GM12878 (cell line): ENCODE measurements around the gene MAFF. TPM values are rescaled to one million over a fixed set of nuclear protein-coding genes. Genes with fewer than 3 reads are reported as not detected.

ENCODE experiments used
- ATAC-seq: fragments of 200-7000 bp; cut with Tn5 transposase; 3 replicates; pipeline ENCODE4 v1.9.1; 2020; ENCODE audit warnings: mild to moderate bottlenecking, moderate library complexity
- BruUV-seq: library from RNA; stranded (reverse); fragments of 400-500 nt; replicated peaks from 2 replicates; lab custom pipeline; 2021; lab: Mats Ljungman, UMichigan
- CTCF ChIA-PET: fragments of 300-600 bp; sonication (Branson Sonifier 250); formaldehyde crosslinking; extraction: SDS; loops from one replicate; lab custom pipeline; 2021; ENCODE audit warnings: inconsistent platforms; lab: Yijun Ruan, JAX
- POLR2A ChIA-PET: fragments of 350-600 bp; formaldehyde crosslinking; extraction: SDS; loops from one replicate; lab custom pipeline; 2021; ENCODE audit warnings: inconsistent platforms; lab: Charles Lee
- RAD21 ChIA-PET: fragments of 300-600 bp; sonication (Branson Sonifier 250); formaldehyde crosslinking; loops from one replicate; lab custom pipeline; 2023; ENCODE audit warnings: antibody characterized with exemption; ENCODE audit not compliant: unreplicated experiment; lab: Charles Lee
- SMC1A ChIA-PET: fragments of 300-600 bp; sonication (Branson Sonifier 250); formaldehyde crosslinking; loops from one replicate; lab custom pipeline; 2023; ENCODE audit not compliant: unreplicated experiment, uncharacterized antibody; lab: Charles Lee
- DNase-seq: peaks from one replicate; pipeline ENCODE4 v3.0.0-alpha.2; 2011; ENCODE audit warnings: low read depth, low spot score
- FAIRE-seq: peaks from 3 replicates; lab custom pipeline; 2011; peaks lifted over from hg19 to GRCh38; lab: Jason Lieb, UNC
- H2AFZ ChIP-seq: 2 replicates; pipeline ENCODE4 v1.6.0; 2011; ENCODE audit warnings: low read depth, low read length, control low read depth; ENCODE audit not compliant: control insufficient read depth
- H3K27ac ChIP-seq: 2 replicates; pipeline ENCODE4 v1.5.1; 2011; ENCODE audit warnings: control low read depth; ENCODE audit not compliant: control insufficient read depth, insufficient read depth
- H3K27me3 ChIP-seq, 2 experiments: replicated peaks in 1 of 2; 2 replicates each; pipeline versions ENCODE4 v1.6.0 to v1.6.1; 2011; ENCODE audit warnings: low read length in 1 of 2; ENCODE audit not compliant: control insufficient read depth in 2 of 2, insufficient read depth in 2 of 2
- H3K36me3 ChIP-seq, 2 experiments: 2 replicates each; pipeline ENCODE4 v1.5.1; 2011; ENCODE audit warnings: low read length in 1 of 2; ENCODE audit not compliant: control insufficient read depth in 2 of 2, insufficient read depth in 2 of 2
- H3K4me1 ChIP-seq: 2 replicates; pipeline ENCODE4 v1.6.1; 2011; ENCODE audit warnings: mild to moderate bottlenecking, low read length, moderate library complexity, mixed read lengths; ENCODE audit not compliant: control insufficient read depth, insufficient read depth
- H3K4me2 ChIP-seq: 2 replicates; pipeline ENCODE4 v1.6.0; 2011; ENCODE audit warnings: control low read depth; ENCODE audit not compliant: control insufficient read depth, insufficient read depth
- H3K4me3 ChIP-seq: fragments of 200-600 bp; sonication (generic); 2 replicates; pipeline ENCODE4 v1.5.1; 2016
- H3K79me2 ChIP-seq: 2 replicates; pipeline ENCODE4 v1.6.0; 2011; ENCODE audit warnings: low read length; ENCODE audit not compliant: control insufficient read depth, insufficient read depth
- H3K9ac ChIP-seq: 2 replicates; pipeline ENCODE4 v1.8.0; 2011; ENCODE audit warnings: low read length, control low read depth, mixed read lengths; ENCODE audit not compliant: control insufficient read depth, insufficient read depth
- H3K9me3 ChIP-seq: replicated peaks from 3 replicates; pipeline ENCODE4 v1.5.1; 2011; ENCODE audit warnings: mild to moderate bottlenecking, low read length; ENCODE audit not compliant: control insufficient read depth, insufficient read depth
- H4K20me1 ChIP-seq: 2 replicates; pipeline ENCODE4 v1.6.0; 2011; ENCODE audit not compliant: control insufficient read depth, insufficient read depth
- CBX5 ChIP-seq: sonication (generic); IDR thresholded peaks from 2 replicates; pipeline ENCODE4 v1.6.1; 2016; ENCODE audit warnings: low read depth, moderate library complexity, mild to moderate bottlenecking, inconsistent platforms
- CHD2 ChIP-seq: IDR thresholded peaks from 2 replicates; pipeline ENCODE4 v1.6.1; 2011; ENCODE audit warnings: low read depth, low read length, improper control_type of control experiment, borderline replicate concordance
- GABPA ChIP-seq: IDR thresholded peaks from 2 replicates; pipeline ENCODE4 v1.6.1; 2014; ENCODE audit warnings: antibody characterized with exemption, low read depth, mild to moderate bottlenecking, inconsistent platforms
- MAX ChIP-seq: IDR thresholded peaks from 2 replicates; pipeline ENCODE4 v1.6.1; 2012; ENCODE audit warnings: low read depth, low read length, improper control_type of control experiment
- MEF2A ChIP-seq: IDR thresholded peaks from 2 replicates; pipeline ENCODE4 v1.6.1; 2011; ENCODE audit warnings: low read depth, mild to moderate bottlenecking, low read length, moderate library complexity; ENCODE audit not compliant: insufficient read depth
- MTA2 ChIP-seq: fragments of 450-650 bp; IDR thresholded peaks from 2 replicates; pipeline ENCODE4 v1.6.1; 2016; ENCODE audit warnings: low read depth, mild to moderate bottlenecking, moderate library complexity
- MYB ChIP-seq: fragments of 150-350 bp; IDR thresholded peaks from 2 replicates; pipeline ENCODE4 v1.6.1; 2014; ENCODE audit warnings: mild to moderate bottlenecking, low read depth, low read length, borderline replicate concordance
- NFXL1 ChIP-seq: fragments of 450-650 bp; IDR thresholded peaks from 2 replicates; pipeline ENCODE4 v1.6.1; 2017; ENCODE audit warnings: antibody characterized with exemption, mild to moderate bottlenecking, borderline replicate concordance
- NFYA ChIP-seq: IDR thresholded peaks from 2 replicates; pipeline ENCODE4 v1.6.1; 2011; ENCODE audit warnings: low read depth, mild to moderate bottlenecking, low read length, improper control_type of control experiment, borderline replicate concordance
- POU2F2 ChIP-seq: IDR thresholded peaks from 3 replicates; pipeline ENCODE4 v1.6.1; 2011; ENCODE audit warnings: low read depth, mild to moderate bottlenecking, low read length, borderline replicate concordance
- RUNX3 ChIP-seq: IDR thresholded peaks from 2 replicates; pipeline ENCODE4 v1.6.1; 2012; ENCODE audit warnings: low read length, inconsistent platforms
- SUPT20H ChIP-seq: IDR thresholded peaks from 2 replicates; pipeline ENCODE4 v1.6.1; 2011; ENCODE audit warnings: low read depth, mild to moderate bottlenecking, low read length, moderate library complexity, borderline replicate concordance; ENCODE audit not compliant: control insufficient read depth
- WRNIP1 ChIP-seq: IDR thresholded peaks from 2 replicates; pipeline ENCODE4 v1.6.1; 2011; ENCODE audit warnings: low read depth, low read length, improper control_type of control experiment, borderline replicate concordance
- WGBS: methylation state at CpG from one replicate; pipeline ENCODE4 v1.1.6; 2016; ENCODE audit warnings: low lambda C conversion rate; ENCODE audit not compliant: insufficient replicate concordance, insufficient coverage; ENCODE audit errors: missing lambda C conversion rate; 5-methylcytosine and 5-hydroxymethylcytosine counted together
- in situ Hi-C: fragments of 300-500 bp; cut with MboI; formaldehyde crosslinking; loops from 9 replicates; pipeline ENCODE4 v1.14.3; 2018; ENCODE audit warnings: mixed read lengths
- intact Hi-C: fragments of 100-400 bp; cut with micrococcal nuclease; formaldehyde crosslinking; loops from one replicate; pipeline ENCODE4 v1.14.2; 2022; ENCODE audit not compliant: unreplicated experiment
- polyA plus RNA-seq, 11 experiments: library from polyadenylated mRNA; depleted of rRNA in 4 of 11; unstranded in 6 of 11; stranded (reverse) in 5 of 11; fragments of >200 nt; fragmentation: Nextera tagmentation in 4 of 11; fragmentation: Illumina TruSeq in 1 of 11; extraction: Ambion mirVana in 4 of 11; extraction: Trizol in 1 of 11; gene quantifications; 1 replicate in 1 of 11; 2 replicates in 10 of 11; pipeline versions ENCODE4 v1.2.1 to v1.2.3, GENCODE V29; 2011 to 2016; ENCODE audit warnings: inconsistent platforms in 2 of 11, missing spikeins in 2 of 11, low read depth in 1 of 11
- total RNA-seq, 4 experiments: library from RNA; depleted of rRNA in 3 of 4; stranded (reverse); fragments of >200 nt in 3 of 4; fragmentation: Illumina TruSeq in 1 of 4; extraction: Trizol in 1 of 4; gene quantifications; 2 replicates each; pipeline versions ENCODE4 v1.2.1 to v1.2.3, GENCODE V29; 2013 to 2021

MAFF gene
- total and polyA plus RNA-seq, 10 of the 15 experiments (the other 5 are each of a cell fraction or from before 2014, with no cell fraction given): 0.22 to 2.3 (median 0.81) TPM; not detected in 1

DNA sequence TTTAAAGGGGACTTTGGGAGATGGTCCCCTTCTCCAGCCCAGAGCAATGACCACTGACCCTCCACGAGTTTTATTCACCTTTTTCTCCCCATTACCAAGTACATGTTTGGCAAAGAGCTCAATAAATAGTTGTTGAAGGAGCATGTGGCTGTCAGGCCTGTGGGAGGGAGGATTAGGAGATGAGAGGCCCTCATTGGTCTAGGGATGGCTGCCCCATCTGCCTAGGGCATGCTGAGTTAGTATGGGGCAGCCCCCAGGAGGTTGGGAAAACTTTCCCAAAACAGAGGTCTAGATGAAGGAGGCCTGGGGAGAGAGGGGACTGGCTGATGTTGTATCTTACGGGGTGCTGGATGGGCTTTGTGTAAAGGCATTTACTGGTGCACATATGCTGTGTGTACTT lies 10.6 kb downstream of the MAFF start:
- TF ChIP-seq MTA2 (no peak), MAX (no peak), CHD2 (no peak), MYB (no peak), NFYA (no peak), GABPA (no peak), WRNIP1 (no peak), RUNX3 (no peak), MEF2A (no peak), CBX5 (no peak), POU2F2 (no peak), SUPT20H (no peak), NFXL1 (no peak)
- in situ Hi-C loops (no loop called here), intact Hi-C loops (loop anchor here (5.0 to 10.0 kb wide), 3 partner anchors 35 to 98 kb away; partner anchors contain the start of gene BAIAP2L2)
- no peak overlapping the region for H2AFZ ChIP-seq
- WGBS: 68% methylated on average over 2 of the region's 2 CpGs
- no peak overlapping the region for H3K27ac ChIP-seq
- H3K27me3 ChIP-seq: no peaks in the 10 kb centered on the region
- no TSS peak for BruUV-seq
- H3K9ac ChIP-seq: no peak overlapping the region
- H3K4me1 ChIP-seq: peaks cover 39% of the 10 kb centered on the region
- H3K9me3 ChIP-seq: no peaks in the 10 kb centered on the region
- ChIA-PET RAD21 (interaction anchor here (3.4 kb wide), 1 partner anchor 9 kb away, joined by 13 read pairs; no protein-coding TSS in a partner anchor), SMC1A (interaction anchor here (1.3 to 4.3 kb wide), 2 partner anchors 8 to 11 kb away, joined by 4 to 20 read pairs; no protein-coding TSS in a partner anchor), CTCF (no interaction called here), POLR2A (interaction anchor here (0.7 to 1.1 kb wide), 2 partner anchors 9 to 11 kb away, joined by 3 to 5 read pairs; partner anchors contain the start of gene MAFF)
- no peak for DNase-seq
- no peak overlapping the region for H3K4me2 ChIP-seq
- no peaks in the 10 kb centered on the region for H3K79me2 ChIP-seq
- no peaks in the 10 kb centered on the region for H4K20me1 ChIP-seq
- H3K36me3 ChIP-seq: no peaks in the 10 kb centered on the region; a peak in 2 of 4 replicates
- no peak for ATAC-seq
- FAIRE-seq: no peak
- H3K4me3 ChIP-seq: no peak overlapping the region
